Body of pancreas (tissue), 4 donors: ENCODE data around the gene CREB5. TPM values are rescaled to one million over a fixed set of nuclear protein-coding genes. Genes with fewer than 3 reads are reported as not detected.

Source experiments
- ATAC-seq: fragments of 150-250 bp; one replicate; pipeline ENCODE4 v1.9.1; 2016
- DNase-seq, 4 donors: peaks; one replicate each; pipeline ENCODE4 v3.0.0-alpha.2; 2019
- H3K27ac ChIP-seq, 4 donors: fragments of 200-600 bp; sonication (generic); 1 replicate in 3 of 4; 2 replicates in 1 of 4; pipeline versions ENCODE4 v1.5.1 to v1.6.1; 2016 to 2019; ENCODE audit warnings: mild to moderate bottlenecking in 1 of 4, mixed read lengths in 1 of 4, moderate library complexity in 1 of 4
- H3K27me3 ChIP-seq, 2 donors: fragments of 200-600 bp; sonication (generic); one replicate each; pipeline ENCODE4 v1.6.0; 2016; ENCODE audit warnings: mild to moderate bottlenecking in 1 of 2
- H3K36me3 ChIP-seq, 2 donors: fragments of 200-600 bp; sonication (generic); replicated peaks in 1 of 2; 2 replicates each; pipeline ENCODE4 v1.5.1; 2016; ENCODE audit warnings: low read depth in 2 of 2; ENCODE audit not compliant: insufficient read depth in 1 of 2
- H3K4me1 ChIP-seq: fragments of 200-600 bp; sonication (generic); one replicate; pipeline ENCODE4 v1.6.0; 2016
- H3K4me3 ChIP-seq, 2 donors: fragments of 200-600 bp; sonication (generic); 1 replicate in 1 of 2; 2 replicates in 1 of 2; pipeline ENCODE4 v1.5.1; 2016 to 2019
- H3K9me3 ChIP-seq, 3 donors: fragments of 200-600 bp; sonication (generic); 1 replicate in 2 of 3; 2 replicates in 1 of 3; pipeline ENCODE4 v1.5.1; 2016
- POLR2A ChIP-seq, 3 donors: fragments of 450-650 bp; IDR thresholded peaks; one replicate each; pipeline ENCODE4 v1.6.1; 2016; ENCODE audit warnings: antibody characterized with exemption in 3 of 3, mild to moderate bottlenecking in 2 of 3
- WGBS, 2 donors: methylation state at CpG; one replicate each; pipeline ENCODE4 v1.1.5; 2017; 5-methylcytosine and 5-hydroxymethylcytosine counted together
- intact Hi-C: fragments of 100-400 bp; cut with DNase I; formaldehyde crosslinking; loops from one replicate; pipeline ENCODE4 v1.15.1; 2023
- total RNA-seq, 2 donors: library from RNA; depleted of rRNA; stranded (reverse); fragments of >200 nt; gene quantifications; one replicate each; pipeline ENCODE4 v1.1.0, GENCODE V29; 2016
- TF ChIP-seq, protein P1 (sequence below), 7 experiments: fragments of 450-650 bp in 4 of 7; fragments of 200-600 bp in 3 of 7; sonication (generic) in 3 of 7; IDR thresholded peaks; one replicate each; pipeline ENCODE4 v1.5.1; 2016 to 2019; ENCODE audit warnings: antibody characterized with exemption in 7 of 7

CREB5 gene
- total RNA-seq, 2 donors from 2014 or later: 10.4 to 25.7 TPM

DNA sequence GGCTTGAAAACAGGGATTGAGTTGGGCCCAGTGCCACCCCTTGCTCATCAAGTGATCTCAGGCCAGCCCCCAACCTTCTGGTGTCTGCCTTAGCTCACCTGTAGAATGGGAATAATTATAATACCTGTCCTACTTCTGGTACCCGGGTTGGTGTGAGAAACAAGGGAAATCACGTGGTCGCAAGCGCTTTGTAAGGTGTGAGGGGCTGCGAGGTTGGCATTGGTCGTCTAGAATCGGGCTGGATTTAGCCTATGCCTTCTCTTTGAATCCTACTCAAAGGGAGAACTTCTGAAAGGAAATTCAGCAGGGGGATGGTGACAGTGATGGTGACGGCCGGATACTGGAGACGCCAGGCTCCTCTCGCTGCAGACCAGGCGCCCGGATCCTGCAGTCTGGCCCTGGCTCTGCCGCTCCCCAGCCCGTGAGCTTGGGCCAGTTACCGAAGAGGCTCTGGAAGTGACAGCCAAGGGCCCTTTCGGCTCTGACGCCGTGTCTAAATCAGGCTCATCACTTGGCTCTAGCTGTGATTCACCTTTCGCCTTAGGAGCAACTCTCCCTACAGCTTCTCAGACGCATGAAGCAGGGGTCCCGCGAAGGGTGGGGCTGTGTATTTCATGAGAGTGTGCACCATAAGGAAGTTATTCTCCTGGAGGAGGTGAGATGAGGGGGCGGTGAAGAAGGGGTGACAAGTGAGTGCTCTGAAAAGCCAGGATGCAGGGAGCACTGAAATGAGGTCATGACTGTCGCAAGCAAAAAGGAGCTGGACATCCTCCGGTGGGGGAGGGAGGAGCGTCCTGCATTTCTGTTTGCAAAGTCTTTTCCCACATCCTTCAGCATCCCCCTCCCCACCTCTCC, 4.0 kb upstream of the CREB5 start:
- Histone ChIP-seq H3K4me1 (peaks cover 26% of the 10 kb centered on the region), H3K27me3 (peaks cover 0 to 18% of the 10 kb centered on the region in 2 donors), H3K4me3 (no peak overlapping the region), H3K9me3 (no peaks in the 10 kb centered on the region), H3K36me3 (no peaks in the 10 kb centered on the region), H3K27ac (peak overlapping the region in 3 of 4 donors; percentile 23 to 65 (median 30))
- TF ChIP-seq POLR2A (IDR thresholded peaks at IDR 0.05): no peak
- TF ChIP-seq, protein P1, sequence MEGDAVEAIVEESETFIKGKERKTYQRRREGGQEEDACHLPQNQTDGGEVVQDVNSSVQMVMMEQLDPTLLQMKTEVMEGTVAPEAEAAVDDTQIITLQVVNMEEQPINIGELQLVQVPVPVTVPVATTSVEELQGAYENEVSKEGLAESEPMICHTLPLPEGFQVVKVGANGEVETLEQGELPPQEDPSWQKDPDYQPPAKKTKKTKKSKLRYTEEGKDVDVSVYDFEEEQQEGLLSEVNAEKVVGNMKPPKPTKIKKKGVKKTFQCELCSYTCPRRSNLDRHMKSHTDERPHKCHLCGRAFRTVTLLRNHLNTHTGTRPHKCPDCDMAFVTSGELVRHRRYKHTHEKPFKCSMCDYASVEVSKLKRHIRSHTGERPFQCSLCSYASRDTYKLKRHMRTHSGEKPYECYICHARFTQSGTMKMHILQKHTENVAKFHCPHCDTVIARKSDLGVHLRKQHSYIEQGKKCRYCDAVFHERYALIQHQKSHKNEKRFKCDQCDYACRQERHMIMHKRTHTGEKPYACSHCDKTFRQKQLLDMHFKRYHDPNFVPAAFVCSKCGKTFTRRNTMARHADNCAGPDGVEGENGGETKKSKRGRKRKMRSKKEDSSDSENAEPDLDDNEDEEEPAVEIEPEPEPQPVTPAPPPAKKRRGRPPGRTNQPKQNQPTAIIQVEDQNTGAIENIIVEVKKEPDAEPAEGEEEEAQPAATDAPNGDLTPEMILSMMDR (IDR thresholded peaks at IDR 0.05): no peak
- ATAC-seq (peak; percentile 31), DNase-seq (peak; percentile 6 to 42 (median 14))
- intact Hi-C loops: no loop called here
- 27 to 37% methylated on average over 27 of the region's 27 CpGs for WGBS, 2 donors

DNA sequence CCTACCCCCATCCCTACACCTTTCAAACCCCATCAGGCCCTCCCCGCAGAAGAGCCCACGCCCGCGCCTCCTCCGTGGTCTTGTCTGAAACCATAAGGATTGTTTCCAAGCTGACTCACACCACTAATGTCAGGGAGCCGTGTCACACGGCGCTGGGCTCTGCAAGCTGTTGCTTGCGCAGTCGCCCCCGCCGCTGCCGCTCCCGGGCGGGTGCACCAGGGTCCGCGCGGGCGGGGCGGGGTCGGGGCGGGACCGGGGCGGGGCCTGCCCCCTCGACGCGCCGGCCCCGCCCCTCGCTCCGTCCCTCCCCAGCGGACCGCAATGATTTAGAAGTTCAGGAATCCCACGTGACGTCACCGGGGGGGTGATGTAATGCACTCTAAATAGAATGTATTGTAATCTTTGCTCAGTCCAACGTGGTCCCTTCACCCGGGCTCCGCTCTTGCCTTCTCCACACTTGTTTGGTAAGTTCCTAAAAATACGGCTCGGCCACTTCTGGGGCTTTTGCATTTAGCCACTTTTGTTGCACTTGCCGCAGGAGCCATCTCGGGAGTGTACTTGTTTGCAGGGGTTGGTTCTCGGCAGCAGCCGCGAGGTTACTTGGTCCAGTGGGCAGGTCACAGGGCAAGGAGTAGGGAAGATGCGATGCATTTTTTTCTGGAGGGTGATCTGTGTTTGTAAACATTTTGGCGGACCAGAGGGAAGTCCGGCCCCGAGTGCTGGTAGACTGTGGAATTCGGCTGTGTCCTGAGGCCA, 3.2 kb upstream of the CREB5 start:
- ATAC-seq (peak; percentile 85), DNase-seq (peak; percentile 93 to 95 (median 94))
- TF ChIP-seq, protein P1 (IDR thresholded peaks at IDR 0.05): no peak
- peak; percentile 52 to 77 (median 56) for TF ChIP-seq POLR2A (IDR thresholded peaks at IDR 0.05)
- H3K27ac ChIP-seq: peak overlapping the region; percentile 12 to 70 (median 46)
- H3K36me3 ChIP-seq: no peaks in the 10 kb centered on the region
- no peaks in the 10 kb centered on the region for H3K9me3 ChIP-seq
- WGBS, 2 donors: 1 to 5% methylated on average over 20 to 42 of the region's 51 CpGs
- H3K27me3 ChIP-seq: peaks cover 0 to 18% of the 10 kb centered on the region in 2 donors
- peaks cover 26% of the 10 kb centered on the region for H3K4me1 ChIP-seq
- H3K4me3 ChIP-seq: peak overlapping the region in 1 of 2 donors; percentile 11
- intact Hi-C loops: no loop called here

DNA sequence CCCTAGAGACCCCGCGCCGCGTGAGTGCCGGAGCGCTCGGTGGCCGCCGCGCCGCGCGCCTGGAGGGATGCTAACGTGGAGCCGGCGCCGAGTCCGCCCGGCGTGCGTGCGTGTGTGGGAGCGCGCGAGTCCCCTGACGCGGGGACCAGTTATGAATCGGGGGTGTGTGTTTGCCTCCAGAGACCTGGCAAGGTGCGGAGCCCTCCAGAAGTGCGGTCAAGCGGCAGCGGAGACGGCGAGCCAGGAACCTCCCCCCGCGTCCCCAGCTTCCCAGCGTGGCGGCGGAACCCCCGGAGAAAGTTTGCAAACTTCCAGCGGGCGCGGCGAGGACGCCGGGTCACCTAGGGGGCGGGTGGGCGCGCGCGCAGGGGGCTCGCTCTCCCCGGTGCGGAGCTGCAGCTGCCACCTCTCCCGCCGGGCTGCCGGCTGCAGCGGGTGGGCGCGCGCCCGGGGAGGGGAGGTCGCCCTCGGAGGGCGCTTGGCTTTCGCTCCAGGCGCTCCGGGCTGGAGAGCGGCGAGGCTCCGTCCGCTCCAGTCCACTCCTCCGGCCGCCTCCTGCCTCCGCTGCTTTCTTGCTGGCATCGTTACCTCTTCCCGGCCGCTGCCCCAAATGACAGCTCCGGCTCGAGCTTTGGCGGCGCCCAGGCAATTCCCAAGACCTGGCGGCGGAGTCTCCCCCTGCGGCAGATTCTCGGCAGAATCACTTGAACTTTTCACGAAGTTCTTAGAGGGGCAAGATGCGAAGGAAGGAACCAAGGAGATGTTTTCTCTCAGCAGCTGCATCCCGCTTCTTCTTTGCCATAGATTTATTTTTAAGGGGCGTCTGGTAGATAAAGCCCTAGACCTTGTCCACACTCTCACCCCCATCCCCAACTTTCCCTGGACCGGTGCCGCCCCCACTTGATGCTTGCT, 2.3 kb upstream of the CREB5 start:
- intact Hi-C loops: no loop called here
- 1 to 2% methylated on average over 16 to 65 of the region's 92 CpGs for WGBS, 2 donors
- H3K4me1 ChIP-seq: peaks cover 26% of the 10 kb centered on the region
- ATAC-seq: peak; percentile 31
- no peak for TF ChIP-seq POLR2A (IDR thresholded peaks at IDR 0.05)
- TF ChIP-seq, protein P1 (IDR thresholded peaks at IDR 0.05): no peak
- H3K27me3 ChIP-seq: peaks cover 0 to 18% of the 10 kb centered on the region in 2 donors
- H3K36me3 ChIP-seq: no peaks in the 10 kb centered on the region
- no peaks in the 10 kb centered on the region for H3K9me3 ChIP-seq
- peak; percentile 33 to 45 (median 38) for DNase-seq
- peak overlapping the region in 1 of 2 donors; percentile 11 for H3K4me3 ChIP-seq
- peak overlapping the region in 3 of 4 donors; percentile 28 to 70 (median 65) for H3K27ac ChIP-seq

DNA sequence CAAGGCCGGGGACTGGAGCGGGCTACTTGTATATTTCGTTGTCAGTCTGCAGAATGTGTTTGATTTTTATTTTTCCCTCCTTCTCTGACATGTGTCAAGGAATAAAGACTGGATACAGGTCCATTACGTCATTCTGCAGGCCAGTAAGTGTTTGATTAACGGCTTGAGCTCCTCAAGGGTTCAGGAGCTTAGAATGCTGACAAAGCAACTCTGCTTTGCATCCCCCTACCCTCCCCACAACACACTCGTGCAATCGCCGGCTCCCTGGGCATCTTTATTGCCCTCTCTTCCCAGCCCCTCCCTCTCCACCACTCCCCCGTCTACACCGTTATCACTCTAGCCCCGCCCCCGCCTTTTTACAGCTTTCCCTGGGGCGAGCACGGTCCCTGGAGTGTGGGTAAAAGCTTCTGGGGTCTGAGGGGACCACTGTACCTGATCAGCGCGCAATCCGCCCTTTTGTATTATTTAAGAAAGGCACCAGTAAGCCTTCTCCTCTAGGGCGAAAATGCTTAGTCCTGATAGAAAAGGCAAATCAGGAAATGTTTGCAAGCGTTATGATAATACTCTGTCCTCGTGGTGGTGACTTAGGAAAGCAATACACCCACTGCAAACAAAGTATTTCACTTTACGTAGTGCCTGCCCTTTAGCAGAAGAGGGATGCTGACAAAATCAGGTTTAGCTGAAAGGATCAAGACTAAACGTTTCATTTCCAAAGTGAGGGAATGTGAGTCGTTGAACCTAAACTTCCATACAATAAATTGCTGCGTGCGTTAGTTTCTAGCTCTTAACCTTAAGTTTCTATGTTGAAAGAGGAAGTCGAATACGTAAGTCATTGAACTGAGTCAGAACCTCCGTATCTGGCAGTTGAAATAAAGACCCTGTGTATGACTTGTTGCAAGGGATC, 1.4 kb upstream of the CREB5 start:
- H3K4me3 ChIP-seq: no peak overlapping the region
- H3K36me3 ChIP-seq: no peaks in the 10 kb centered on the region
- ATAC-seq: no peak
- no peaks in the 10 kb centered on the region for H3K9me3 ChIP-seq
- peaks cover 0 to 18% of the 10 kb centered on the region in 2 donors for H3K27me3 ChIP-seq
- WGBS, 2 donors: 4 to 6% methylated on average over 28 of the region's 28 CpGs
- intact Hi-C loops: no loop called here
- H3K4me1 ChIP-seq: peaks cover 26% of the 10 kb centered on the region
- no peak overlapping the region for H3K27ac ChIP-seq
- TF ChIP-seq POLR2A (IDR thresholded peaks at IDR 0.05): no peak
- TF ChIP-seq, protein P1 (IDR thresholded peaks at IDR 0.05): no peak
- peak in 3 of 4 donors; percentile 18 to 30 (median 20) for DNase-seq
